Panc1 (cell line): ENCODE data around the gene MUC5AC.

Experiments used
- TCF7L2 ChIP-seq: IDR thresholded peaks from 2 replicates; pipeline ENCODE4 v1.6.1; 2011; ENCODE audit warnings: mild to moderate bottlenecking, low read depth, low read length, inconsistent platforms
- TF ChIP-seq, protein P1 (sequence below): fragments of 450-650 bp; IDR thresholded peaks from 2 replicates; pipeline ENCODE4 v1.5.1; 2017; ENCODE audit warnings: mild to moderate bottlenecking
- TF ChIP-seq, protein P2 (sequence below), 2 experiments: IDR thresholded peaks; 2 replicates each; pipeline ENCODE4 v1.6.1; 2011 to 2012; ENCODE audit warnings: low read depth in 2 of 2, control low read depth in 1 of 2, low read length in 1 of 2, mild to moderate bottlenecking in 1 of 2, moderate library complexity in 1 of 2; ENCODE audit not compliant: insufficient read depth in 1 of 2

GRCh38 chr11:1222491-1223345 is 65.0 kb downstream of the MUC5AC start, which contains the start of gene MUC5B:
- TF ChIP-seq, protein P1, sequence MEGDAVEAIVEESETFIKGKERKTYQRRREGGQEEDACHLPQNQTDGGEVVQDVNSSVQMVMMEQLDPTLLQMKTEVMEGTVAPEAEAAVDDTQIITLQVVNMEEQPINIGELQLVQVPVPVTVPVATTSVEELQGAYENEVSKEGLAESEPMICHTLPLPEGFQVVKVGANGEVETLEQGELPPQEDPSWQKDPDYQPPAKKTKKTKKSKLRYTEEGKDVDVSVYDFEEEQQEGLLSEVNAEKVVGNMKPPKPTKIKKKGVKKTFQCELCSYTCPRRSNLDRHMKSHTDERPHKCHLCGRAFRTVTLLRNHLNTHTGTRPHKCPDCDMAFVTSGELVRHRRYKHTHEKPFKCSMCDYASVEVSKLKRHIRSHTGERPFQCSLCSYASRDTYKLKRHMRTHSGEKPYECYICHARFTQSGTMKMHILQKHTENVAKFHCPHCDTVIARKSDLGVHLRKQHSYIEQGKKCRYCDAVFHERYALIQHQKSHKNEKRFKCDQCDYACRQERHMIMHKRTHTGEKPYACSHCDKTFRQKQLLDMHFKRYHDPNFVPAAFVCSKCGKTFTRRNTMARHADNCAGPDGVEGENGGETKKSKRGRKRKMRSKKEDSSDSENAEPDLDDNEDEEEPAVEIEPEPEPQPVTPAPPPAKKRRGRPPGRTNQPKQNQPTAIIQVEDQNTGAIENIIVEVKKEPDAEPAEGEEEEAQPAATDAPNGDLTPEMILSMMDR, result no peak
- TF ChIP-seq, protein P2, sequence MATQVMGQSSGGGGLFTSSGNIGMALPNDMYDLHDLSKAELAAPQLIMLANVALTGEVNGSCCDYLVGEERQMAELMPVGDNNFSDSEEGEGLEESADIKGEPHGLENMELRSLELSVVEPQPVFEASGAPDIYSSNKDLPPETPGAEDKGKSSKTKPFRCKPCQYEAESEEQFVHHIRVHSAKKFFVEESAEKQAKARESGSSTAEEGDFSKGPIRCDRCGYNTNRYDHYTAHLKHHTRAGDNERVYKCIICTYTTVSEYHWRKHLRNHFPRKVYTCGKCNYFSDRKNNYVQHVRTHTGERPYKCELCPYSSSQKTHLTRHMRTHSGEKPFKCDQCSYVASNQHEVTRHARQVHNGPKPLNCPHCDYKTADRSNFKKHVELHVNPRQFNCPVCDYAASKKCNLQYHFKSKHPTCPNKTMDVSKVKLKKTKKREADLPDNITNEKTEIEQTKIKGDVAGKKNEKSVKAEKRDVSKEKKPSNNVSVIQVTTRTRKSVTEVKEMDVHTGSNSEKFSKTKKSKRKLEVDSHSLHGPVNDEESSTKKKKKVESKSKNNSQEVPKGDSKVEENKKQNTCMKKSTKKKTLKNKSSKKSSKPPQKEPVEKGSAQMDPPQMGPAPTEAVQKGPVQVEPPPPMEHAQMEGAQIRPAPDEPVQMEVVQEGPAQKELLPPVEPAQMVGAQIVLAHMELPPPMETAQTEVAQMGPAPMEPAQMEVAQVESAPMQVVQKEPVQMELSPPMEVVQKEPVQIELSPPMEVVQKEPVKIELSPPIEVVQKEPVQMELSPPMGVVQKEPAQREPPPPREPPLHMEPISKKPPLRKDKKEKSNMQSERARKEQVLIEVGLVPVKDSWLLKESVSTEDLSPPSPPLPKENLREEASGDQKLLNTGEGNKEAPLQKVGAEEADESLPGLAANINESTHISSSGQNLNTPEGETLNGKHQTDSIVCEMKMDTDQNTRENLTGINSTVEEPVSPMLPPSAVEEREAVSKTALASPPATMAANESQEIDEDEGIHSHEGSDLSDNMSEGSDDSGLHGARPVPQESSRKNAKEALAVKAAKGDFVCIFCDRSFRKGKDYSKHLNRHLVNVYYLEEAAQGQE (IDR thresholded peaks at IDR 0.05; ENCODE audit: insufficient read depth in 1 of 2, low read depth in 2 of 2, low read length in 1 of 2), result no peak
- no peak for TF ChIP-seq TCF7L2
